ENCODE measurements around the gene LIN54.

DNA sequence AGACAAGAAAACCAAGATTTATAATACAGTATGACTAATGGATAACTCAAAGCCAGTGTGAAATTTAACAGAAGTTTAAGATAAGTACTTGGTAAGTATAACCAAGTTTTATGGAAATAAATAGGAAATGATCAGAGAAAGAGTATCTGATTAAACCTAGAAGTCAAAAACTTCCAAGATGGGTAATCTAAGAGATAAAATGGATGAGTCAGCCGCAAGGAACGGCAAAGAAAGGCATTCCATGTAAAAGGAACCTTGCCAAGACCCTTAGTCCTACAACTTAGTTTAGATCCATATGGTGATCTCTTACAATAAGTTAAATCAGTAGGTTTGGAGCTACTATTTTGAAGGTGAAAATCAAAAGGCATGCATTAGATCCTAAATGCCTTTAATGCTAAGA lies 34.8 kb downstream of the LIN54 start:
- TF ChIP-seq CTCF (conservative IDR thresholded peaks at IDR 0.05 in 1 of 2, IDR thresholded peaks at IDR 0.05 in 1 of 2; ENCODE audit: low read depth in 1 of 2, low read length in 2 of 2) (no peak), EZH2 (IDR thresholded peaks at IDR 0.05; ENCODE audit: low read length, missing control alignments) (no peak)

Measured in fibroblast of lung (primary cell).